HG02973 (cell line): ENCODE data around the gene FURIN.
"Not testable (repeated sequence)": the region's sequence is repeated elsewhere in the genome, so short reads cannot be mapped to it uniquely, and the experiment has no call there.

Source experiments
- ATAC-seq: cut with Tn5 transposase; IDR thresholded peaks from one replicate; pipeline ENCODE4 v1.9.1; 2021; ENCODE audit warnings: moderate library complexity; ENCODE audit not compliant: unreplicated experiment

FURIN gene

DNA sequence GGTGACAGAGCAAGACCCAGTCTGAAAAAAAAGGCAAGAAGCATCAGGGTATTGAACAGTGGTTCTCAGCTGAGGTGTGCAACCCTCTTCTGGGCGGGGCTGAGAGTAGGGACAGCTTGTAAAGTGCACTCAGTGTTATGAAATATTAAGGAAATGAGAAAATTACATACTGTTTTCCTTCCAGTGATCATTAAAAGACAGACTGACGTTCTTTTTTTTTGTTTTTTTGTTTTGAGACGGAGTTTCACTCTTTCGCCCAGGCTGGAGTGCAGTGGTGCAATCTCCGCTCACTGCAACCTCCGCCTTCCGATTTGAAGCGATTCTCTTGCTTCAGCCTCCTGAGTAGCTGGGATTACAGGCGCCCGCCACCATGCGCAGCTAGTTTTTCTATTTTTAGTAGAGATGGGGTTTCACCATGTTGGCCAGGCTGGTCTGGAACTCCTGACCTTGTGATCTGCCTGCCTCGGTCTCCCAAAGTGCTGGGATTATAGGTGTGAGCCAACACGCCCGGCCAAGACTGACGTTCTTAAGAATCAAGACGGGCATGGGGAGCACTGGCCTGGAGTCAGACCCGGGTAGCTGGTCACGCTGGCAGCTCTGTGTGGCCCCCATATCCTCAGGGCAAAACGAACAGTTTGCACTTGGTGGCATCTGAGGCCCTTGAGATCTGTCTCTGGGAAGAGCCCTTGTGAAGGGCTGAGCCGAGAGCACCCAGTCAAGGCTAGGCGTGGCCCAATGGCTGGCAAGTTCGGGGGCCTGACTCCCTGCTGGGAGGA lies 46.1 kb downstream of the FURIN start:
- ATAC-seq, result no peak

DNA sequence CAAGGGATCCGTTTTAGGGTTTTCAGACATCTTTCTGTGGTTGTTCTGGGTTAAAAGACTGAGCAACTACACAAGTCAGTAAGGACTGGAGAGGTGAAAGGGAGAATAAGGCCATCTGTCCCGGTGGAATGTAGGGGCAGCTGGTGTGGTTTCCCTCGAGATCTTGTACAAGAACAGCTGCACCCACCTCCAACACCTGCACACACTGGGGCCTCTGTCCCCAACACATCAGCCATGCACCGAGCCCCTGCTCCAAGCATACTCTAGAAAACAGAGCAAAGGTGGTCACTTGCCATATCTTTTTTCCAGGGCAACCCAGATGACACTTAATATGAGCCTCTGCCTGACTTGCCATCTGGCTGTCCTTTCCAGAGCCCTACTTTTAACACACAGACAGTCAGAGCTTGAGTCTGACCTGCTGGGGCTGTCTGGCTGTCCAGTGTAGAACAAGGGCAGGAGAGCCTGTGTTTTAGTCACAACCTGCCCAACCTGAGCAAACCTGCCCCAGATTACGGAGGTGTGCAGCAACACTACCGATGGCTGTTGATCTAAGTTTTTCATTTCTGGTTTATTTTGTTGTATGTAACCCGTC lies 46.9 kb downstream of the FURIN start:
- no peak for ATAC-seq

DNA sequence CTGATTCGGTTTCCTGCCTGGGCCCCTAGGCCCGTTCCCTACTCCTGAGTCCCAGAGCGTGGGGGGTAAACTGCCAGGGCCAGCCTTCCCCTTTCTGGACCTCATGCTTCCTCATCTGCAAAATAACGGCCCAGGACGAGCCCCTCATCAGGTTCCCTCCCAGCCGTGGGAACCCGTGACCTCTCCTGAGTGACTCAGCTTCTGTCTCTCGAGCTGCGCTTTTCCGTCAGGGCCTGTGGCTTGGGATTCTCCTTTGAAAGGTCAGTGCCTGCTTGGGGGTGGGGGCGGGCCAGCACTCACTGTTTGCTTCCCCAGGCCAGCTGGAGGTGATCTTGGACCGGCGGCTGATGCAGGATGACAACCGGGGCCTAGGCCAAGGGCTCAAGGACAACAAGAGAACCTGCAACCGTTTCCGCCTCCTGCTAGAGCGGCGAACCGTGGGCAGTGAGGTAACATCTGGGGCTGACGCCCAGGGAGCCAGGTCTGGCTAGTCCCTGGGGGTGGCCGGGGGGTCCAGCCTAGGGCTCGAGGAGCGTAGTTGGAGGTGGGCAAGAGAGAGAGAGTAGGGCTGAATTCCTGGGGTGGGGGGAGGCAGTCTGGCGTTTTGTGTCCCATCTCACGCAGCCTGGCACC lies 47.5 kb downstream of the FURIN start:
- ATAC-seq, result no peak

- no peak for ATAC-seq
Measured at GRCh38 chr15:90916461-90916860, 48.1 kb downstream of the FURIN start.

DNA sequence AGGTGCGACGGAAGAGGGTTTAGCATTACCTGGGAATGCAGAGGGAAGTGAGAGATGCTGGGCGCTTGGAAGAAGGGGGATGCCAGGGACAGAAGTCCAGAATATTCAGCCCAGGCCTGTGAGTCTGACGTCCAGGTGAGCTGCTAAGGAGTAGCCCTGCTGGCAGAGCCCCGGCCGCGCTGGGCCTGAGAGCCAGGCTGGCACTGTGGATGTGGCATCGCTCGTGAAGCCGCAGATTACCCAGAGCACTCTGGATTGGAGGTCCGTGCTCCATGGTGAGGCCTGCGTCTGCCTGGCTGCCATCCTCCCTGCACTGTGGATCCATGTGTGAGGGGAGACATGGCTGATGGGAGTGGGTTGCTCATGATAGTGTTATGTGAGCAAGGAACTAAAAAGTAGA lies 49.2 kb downstream of the FURIN start:
- ATAC-seq, result no peak

GRCh38 chr15:90918034-90918788 lies 49.8 kb downstream of the FURIN start:
- ATAC-seq, result no peak

GRCh38 chr15:90918835-90919234 lies 50.4 kb downstream of the FURIN start:
- no peak for ATAC-seq

DNA sequence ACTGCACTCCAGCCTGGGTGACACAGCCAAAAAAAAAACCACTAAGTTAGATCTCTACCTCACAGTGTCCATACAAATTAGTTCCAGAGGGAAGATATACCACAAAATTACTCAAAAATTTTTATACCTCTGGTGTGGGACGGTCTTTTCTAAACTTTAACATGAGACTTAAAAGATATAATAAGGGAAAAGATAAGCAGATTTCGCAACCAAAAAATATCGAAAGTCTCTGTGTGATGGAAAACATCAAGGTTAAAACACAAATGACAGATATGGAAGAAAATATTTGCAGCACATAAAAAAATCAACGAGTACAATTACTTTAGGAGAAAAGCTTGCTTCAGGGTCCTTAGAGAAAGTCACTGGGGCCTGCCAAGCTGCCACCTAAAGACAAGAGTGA lies 53.5 kb downstream of the FURIN start:
- no peak for ATAC-seq

DNA sequence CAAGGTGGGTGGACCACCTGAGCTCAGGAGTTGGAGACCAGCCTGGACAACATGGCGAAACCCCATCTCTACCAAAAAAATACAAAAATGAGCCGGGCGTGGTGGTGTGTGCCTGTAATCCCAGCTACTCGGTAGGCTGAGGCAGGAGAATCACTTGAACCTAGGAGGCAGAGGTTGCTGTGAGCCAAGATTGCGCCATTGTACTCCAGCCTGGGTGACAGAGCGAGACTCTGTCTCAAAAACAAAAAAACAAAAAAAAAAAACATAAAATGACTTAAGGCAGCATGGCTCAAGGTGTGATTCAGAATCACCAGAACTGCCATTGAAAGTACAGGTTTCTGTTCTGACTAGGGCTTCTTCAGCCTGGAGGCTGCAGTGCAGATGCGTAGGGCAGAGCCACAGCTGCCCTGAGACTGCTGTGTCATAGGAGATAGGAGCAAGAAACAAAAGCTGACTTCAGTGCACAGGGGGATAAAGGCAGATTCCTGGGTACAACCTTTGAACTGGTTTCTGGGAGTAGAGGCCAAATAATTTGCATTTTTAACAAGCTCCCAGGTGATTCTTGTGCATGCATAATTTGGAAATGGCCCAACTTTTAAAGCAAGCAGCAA lies 54.4 kb downstream of the FURIN start:
- peak; percentile 87 for ATAC-seq

- ATAC-seq, result peak; percentile 56
Measured at GRCh38 chr15:90924375-90924774, 56.0 kb downstream of the FURIN start.

DNA sequence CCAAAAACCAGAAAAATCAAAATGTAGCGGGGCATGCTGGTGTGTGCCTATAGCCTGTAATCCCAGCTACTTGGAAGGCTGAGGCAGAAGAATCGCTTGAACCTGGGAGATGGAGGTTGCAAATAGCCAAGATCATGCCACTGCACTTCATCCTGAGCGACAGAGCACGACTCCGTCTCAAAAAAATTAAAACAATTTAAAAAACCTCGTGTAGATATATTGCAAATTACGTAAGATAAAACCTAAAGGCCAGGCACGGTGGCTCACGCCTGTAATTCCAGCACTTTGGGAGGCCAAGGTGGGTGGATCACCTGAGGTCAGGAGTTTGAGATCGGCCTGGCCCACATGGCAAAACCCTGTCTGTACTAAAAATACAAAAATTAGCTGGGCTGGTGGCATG lies 58.4 kb downstream of the FURIN start:
- not testable (repeated sequence) for ATAC-seq

DNA sequence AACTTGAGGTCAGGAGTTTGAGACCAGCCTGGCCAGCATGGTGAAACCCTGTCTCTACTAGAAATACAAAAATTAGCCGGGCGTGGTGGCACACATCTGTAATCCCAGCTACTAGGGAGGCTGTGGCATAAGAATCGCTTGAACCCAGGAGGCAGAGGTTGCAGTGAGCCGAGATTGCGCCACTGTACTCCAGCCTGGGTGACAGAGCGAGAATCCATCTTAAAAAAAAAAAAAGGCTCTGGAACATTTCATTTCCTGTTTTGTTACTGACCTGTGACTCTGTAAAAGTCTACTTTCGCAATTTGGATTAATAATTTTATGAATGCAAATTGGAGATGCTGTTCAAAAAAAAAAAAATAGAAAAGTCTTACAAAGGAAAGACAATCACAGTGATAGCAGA lies 59.7 kb downstream of the FURIN start:
- not testable (repeated sequence) for ATAC-seq

DNA sequence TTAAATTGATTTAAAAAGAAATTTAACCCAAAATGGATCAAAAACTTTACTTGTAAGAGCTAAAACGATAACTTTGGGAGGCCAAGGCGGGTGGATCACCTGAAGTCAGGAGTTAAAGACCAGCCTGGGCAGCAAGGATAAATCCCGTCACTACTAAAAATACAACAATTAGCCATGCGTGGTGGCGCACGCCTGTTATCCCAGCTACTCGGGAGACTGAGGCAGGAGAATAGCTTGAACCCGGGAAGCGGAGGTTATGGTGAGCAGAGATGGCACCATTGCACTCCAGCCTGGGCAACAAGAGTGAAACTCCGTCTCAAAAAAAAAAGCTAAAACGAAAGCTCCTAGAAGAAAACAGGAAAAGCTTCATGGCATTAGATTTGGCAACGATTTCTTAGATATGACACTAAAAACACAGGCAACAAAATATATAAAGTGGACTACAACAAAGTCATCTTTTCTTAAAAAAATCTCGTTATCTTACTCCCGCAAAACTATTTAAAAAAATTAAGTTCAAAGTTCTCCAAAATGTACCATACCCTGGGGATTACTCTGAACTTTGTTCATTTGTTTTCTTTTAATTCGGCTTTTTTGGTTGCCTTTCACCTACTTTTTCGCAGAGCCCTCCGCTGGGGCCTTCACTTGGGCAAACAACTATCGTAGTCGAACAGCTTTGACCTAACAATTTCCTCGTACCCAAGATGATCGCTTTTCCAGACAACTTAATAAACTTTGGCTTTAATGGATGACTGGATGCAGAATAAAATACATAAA lies 61.0 kb downstream of the FURIN start:
- ATAC-seq, result no peak

DNA sequence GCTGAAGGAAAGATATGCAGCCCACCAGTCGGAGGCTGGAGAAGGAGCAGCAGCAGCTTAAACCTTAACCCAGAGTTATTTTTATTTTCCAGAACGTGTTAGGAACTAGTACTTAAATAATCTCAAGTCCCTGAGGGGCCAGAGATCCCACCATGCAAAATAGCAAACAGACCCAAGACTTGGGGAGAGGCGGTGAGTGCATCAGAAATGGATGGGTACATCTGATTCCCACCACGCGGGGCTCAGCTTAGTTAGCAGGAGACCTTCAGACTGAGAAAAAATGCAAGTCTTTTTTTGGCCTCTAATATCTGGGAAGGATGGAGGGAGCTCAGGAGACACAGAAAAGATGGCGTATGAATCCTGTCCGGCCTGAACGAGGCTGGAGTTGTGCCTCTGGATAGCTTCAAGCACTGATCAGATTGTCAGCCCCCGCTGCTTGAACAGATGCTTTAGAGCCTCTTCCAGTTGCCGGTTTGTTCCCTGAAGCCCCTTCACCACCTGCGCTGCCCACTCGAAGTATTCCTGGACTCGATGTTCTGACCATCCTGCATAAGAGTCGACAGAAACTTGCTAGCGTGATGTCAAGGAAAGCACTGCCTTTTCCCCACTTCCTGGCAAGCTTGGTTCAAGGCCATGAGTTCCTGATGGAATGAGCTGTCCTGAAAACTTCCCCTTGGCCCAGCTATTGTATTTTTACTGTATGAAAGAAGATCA lies 62.6 kb downstream of the FURIN start:
- ATAC-seq, result no peak

DNA sequence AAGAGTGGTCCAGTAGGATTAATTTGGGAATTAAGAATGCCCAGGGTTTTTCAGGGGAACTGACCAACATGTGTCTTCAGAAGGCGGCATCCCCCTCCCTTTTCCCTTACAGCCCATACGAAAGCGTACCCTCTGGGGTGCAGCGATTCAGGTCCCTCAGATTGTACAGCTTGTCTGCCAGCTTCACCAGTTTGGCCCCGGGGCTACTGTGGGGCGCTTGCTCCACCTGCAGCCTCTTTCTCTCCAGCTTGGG lies 63.1 kb downstream of the FURIN start:
- no peak for ATAC-seq

GRCh38 chr15:90931828-90932659 lies 63.7 kb downstream of the FURIN start, which contains the start of gene HDDC3:
HDDC3 (minus strand) TSS chr15:90932549; CDS start chr15:90932540, 9 bp downstream.
- ATAC-seq, result peak; percentile 44

GRCh38 chr15:90932660-90932991 lies 64.2 kb downstream of the FURIN start:
- no peak for ATAC-seq
